RPMI7951 (cell line): ENCODE data around the gene BMPER. TPM values are rescaled to one million over a fixed set of nuclear protein-coding genes. Genes with fewer than 3 reads are reported as not detected.

Source experiments
- DNase-seq: peaks from one replicate; pipeline ENCODE4 v3.0.0-alpha.2; 2012; ENCODE audit warnings: low read depth
- total RNA-seq: library from RNA; depleted of rRNA; stranded (reverse); fragments of >200 nt; shearing (Covaris generic); gene quantifications from 2 replicates; pipeline ENCODE4 v1.2.3, GENCODE V29; 2014

BMPER gene
- total RNA-seq, 1 experiment from 2014 or later = 3.0 TPM

DNA sequence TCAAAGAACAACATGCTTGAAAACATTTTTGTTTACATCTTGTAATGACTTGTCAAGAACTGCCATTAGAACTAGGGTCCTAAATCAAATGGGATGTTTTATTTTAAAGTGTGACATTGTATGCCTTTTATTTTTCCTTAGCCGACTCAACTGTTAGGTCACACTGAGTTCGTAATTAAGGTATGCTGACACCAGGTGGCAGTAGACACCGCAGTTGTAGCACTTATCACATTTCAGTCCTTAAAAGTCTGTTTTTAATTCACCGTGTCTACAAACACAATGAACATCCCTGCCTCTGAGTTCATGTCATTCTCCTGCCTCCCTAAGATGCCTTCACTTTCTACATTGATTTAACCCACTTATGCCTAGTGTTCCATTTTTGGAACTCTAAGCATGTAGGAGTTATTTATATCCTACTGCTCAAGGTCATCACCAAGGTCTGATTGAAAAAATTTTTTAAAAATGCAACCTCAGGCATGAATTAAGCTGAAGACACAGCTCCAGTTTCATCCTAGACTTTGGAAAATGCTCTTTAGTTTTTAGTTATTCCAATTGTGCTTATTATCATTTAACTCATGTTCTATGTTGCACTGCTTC is 186.1 kb downstream of the BMPER start:
- peak; percentile 80 for DNase-seq

DNA sequence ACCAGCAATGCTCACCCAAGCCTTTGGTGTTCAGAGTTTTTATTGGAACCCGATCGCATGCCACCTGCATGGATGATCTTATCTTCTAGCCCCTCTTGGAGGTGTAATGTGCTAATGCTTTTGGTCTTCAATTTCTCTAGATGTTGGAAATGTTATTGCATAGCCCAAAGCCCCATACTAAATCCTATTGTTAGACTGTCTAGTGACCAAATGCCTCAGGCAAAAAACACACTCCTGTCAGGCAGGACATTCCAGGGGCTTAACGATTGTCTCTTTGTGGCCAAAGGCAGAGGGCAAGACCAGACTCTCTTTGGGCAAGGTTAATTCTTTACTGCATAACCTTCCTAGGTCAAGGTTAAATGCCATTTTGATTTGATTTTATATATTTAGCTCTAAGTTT is 187.9 kb downstream of the BMPER start:
- DNase-seq = peak; percentile 51

DNA sequence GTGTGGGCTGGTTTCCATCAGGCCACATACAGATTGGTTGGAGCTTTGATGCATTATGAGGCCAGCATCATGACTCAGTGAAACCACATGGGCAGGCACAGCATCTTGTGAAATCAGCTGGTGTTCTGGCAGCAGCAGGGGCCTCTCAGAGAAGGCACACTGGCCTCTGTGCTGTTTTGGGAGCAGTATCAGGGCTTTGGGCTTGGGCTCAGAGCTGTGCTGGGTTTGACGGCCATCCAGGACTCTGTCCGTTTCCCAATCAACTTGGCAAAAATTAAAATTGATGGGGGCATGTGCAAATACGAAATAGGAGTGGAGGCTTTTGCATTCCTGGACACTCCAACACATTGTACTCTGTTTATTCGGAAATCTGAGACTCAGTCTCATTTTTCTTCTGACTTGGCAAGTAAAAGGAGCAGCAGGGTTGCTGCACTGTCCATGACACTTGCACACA is 190.9 kb downstream of the BMPER start:
- DNase-seq = peak; percentile 95

DNA sequence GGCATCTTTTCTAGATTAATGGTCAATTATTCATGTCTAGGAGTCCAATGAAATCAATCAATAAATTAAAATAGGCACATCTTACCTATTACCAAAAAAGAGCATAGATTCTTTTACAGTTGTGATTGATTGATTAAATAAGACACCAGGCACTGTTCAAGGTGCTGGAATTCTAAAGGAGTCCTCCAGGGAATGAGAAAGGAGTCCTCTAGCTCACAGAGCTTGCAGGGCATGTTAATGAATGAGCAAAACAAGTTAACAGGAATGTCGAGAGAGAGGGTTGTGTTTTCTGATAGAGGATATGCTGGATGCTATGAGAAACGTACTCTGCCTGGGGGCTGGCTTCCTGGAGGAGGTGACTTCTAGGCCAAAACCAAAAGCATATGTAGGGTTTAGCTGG is 191.4 kb downstream of the BMPER start:
- no peak for DNase-seq

DNA sequence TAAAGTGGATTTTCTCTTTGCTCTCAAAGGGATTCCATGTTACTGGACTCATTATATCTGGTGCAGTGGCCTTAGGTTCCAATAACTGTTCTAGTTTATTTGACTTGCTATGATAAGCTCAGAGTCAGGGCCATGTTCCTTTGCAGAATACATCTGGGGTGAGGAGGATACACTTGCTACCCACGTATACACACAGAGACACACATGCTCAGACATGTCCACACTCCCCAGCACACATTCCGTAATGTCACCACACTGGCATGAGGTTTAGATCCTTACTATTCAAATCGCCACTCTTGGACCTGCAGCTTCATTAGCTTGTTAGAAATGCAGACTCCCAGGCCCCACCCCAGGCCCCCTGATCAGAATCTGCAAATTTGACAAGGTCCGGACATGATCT is 195.3 kb downstream of the BMPER start:
- DNase-seq = no peak

DNA sequence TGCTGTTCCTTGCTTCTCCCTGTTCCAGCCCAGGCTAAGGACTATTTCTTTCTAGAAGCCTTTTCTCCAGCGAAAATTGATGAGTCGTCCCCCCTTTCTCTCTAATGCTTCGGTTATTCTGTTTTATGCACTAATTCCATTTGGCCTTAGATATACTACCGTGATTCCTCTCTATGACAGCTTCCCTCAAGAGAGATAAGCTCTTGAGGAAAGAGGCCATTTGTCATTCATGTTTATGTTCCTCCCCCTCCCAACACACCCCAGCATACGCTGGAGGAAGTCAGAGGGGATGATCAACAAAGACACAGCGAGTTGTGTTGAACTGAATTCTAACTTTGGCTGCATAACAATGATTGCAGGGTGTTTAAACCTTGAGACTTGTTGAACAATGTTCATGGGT is 198.8 kb downstream of the BMPER start:
- no peak for DNase-seq

DNA sequence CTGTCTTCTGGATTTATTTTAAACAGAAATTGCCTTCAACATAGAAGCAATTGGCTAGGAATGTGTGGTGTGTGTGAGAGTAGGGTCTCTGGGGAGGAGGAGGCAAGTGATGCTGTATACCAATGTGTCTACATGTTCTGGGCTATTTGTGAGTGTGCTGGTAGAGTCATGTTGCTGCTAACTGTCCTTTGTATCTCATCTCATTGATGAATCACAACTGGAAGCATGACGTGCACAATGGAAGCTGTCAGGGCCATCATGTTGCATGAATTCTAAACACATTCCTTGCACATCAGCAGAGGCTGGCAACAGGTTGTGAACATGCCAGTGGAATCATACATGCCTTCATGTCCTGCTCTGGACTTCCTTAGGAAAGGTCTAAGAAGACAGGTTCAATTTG is 199.7 kb downstream of the BMPER start:
- no peak for DNase-seq

DNA sequence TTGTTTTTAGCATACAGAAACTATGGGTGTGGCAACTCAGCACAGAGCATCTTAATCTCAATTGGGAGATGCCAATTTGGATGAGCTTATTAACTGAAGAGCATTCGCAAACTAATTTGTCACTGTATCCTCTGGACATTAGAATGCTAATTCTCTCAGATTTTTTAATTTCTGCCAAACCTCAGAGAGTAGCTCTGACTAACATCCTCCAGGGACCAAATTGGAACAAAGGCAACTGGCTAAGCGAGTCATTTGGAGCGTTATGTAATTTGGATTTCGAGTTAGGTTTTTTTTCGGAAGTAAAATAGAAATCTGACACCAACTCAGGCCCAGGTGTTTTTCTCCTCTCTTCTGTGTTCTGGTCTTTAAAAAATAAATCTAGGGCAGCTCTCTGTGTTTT is 201.9 kb downstream of the BMPER start:
- DNase-seq = peak; percentile 80

DNA sequence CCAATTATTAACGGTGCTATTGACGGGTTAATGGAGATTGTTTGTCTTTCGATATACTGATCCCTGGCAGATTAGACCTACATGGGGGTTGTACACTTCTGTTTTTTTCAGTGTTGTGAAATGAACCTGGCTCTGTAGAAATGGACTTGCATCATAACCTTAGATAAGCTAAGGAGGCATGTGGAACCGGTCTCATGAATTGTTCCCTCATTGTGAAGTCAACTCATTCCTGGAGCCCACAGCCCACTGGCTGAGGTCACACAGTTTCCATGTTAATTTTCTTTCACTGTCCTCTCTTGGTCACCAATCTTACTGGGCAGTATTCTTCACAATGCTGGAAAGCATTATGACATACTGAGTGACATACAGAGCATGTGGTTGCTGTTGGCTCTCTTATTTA is 202.8 kb downstream of the BMPER start:
- DNase-seq = peak; percentile 27

DNA sequence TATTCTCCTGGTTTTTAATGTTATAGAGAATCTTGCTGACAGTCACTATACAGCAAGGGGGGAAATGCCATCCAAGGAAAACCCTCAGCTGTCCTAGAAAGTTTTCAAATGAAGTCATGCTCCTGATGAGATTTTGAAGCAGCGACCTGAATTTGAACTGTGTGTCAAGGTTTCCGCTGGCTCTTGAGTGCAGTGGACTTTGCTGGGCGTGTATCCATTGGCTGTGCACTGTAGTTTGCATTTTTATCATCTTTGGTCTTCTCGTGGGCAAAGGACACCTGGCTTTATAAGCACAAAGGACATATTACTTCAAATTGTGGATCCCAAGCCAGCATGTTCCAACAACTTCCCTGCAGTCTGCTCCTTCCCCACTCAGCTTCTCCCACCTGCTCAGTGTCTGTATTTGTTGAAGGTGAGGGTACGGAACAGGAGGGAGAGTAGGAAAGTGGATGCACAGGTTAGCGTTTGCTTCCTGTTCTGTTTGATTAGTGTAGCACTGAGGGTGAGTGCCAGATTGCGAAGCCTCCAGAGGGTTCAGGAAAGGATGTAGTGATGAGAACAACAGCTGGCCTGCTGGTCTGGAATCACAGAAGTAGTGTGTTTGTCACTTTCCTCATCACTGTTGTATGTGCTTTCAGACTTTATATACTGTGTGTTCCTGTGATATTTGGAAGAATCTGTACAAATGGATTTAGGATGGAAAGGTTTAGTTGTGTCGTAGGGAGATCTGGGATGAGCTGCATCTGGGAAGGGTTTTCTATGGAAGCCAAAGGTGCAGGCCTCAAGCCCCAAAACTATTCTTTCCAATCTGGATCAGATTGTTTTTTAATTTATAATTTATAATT is 204.8 kb downstream of the BMPER start:
- DNase-seq = no peak

DNA sequence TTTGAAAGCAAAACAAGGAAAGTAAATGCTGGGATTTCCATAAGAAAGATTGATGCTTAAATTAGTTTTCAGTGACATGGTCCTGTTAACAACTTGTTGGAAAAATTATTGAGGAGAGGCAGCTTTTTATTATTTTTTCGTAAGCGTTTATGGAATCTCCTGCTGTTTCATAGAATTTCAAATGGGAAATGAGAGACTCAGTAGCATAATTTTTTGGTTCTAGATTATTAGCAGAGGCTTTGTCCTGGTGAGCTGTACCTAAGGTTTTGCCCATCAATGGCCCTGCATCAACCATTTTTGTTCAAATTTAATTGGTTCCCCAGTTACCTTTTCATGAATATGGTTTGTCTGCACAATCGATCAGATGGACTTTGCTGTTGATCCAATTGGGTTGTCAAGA is 205.7 kb downstream of the BMPER start:
- no peak for DNase-seq

DNA sequence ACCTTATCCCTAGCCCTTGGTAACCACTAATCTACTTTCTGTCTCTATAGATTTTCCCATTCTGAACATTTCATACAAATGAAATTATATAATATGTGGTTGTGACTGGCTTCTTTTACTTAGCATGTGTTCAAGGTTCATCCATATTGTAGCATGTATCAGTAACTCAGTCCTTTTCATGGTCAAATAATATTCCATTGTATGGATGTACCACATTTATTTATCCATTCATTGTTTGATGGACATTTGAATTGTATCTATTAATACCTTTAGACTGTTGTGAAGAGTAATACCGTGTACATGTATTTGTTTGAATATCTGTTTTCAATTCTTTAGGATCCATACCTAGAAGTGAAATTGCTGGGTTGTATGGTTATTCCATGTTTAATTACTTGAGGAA is 210.2 kb downstream of the BMPER start:
- DNase-seq = no peak

DNA sequence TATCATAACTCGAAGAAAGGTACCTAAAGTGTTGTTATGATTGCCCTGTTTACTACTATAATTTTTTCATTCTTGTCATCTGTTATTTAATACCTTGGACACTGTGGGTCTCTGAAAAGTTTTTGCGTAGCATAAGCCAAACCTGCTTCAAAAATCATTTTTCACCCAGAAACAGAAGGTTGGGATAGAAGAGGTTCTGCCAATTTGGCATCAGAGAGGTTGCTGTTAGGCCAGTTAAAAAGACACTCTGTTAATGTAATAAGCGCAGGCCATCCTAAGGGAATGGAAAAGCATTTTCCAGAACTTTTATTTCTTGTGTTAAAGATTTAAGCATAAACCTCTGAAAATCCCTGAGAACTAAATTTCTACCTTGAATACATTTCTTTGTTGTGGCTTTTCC is 212.2 kb downstream of the BMPER start:
- no peak for DNase-seq

DNA sequence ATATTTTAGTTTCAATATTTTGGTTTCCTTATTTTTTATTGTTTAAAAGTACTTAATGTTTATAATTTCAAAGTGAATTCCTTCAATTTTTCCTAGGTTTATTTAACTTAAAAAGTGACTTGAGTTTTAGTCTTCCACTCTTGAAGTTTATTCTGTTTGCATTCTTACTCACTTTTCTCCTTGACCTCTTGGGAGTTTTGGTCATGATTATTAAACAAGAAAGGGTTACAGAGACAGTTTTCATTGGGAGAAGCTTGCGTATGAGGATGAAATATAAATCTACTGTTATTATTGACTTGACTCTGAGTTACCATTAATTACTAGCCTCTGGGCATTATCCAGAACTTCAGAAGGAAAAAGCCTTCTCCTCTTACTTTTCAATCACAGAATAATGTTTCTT is 216.0 kb downstream of the BMPER start:
- DNase-seq = no peak

DNA sequence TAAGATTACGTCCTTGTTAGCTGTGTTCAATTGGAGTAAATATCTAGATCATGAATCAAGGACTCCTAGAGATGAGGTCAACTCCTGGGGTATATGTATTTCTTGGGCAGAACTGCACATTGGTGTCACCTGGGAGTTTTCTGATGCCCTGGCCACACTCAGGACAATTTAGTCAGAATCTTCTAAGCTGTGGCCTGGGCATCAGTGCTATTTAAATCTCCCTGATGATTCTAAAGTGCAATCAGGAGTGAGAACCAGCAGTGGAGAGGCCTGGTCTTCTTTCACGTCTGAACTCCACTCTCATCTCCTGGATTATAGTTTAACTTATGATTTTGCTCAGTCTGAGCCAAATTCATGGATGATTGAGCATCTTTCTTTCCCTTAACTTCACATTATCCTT is 218.0 kb downstream of the BMPER start:
- DNase-seq = no peak

DNA sequence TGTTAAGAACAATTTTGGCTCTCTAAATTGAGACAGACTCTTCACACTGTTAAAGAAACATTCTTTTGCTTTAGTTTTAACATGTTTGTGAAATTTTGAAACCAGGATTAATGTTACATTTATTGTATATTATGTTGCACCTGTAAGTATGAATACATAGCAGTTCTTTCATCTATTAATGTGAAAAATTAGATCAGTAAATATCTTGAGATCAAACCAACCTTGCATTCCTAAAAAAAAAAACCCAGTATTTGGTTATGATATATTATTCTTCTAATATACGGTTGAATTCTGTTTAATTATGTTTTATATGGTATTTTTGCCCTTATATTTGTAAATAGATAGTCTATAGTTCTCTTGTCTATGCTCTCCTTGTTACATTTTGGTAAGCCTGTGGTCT is 219.4 kb downstream of the BMPER start:
- no peak for DNase-seq

DNA sequence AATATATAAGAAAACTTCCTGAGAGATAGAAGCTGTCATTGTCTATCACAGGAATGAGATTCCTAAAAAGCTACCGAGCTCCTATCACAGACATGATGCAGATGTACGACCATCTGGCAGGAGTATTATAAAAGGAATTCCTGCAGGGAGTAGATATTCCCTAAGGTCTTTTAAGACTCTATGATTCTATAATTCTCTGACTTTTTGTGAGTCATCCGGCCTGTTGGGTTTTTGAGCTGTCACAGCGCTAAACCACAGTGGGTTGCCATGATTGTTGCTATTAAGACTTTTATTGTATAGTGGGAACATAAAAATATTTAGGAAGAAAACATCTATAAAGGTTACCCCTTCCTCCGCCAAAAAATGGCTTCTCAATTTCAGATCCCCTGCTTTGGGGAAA is 223.4 kb downstream of the BMPER start:
- DNase-seq = peak; percentile 97

DNA sequence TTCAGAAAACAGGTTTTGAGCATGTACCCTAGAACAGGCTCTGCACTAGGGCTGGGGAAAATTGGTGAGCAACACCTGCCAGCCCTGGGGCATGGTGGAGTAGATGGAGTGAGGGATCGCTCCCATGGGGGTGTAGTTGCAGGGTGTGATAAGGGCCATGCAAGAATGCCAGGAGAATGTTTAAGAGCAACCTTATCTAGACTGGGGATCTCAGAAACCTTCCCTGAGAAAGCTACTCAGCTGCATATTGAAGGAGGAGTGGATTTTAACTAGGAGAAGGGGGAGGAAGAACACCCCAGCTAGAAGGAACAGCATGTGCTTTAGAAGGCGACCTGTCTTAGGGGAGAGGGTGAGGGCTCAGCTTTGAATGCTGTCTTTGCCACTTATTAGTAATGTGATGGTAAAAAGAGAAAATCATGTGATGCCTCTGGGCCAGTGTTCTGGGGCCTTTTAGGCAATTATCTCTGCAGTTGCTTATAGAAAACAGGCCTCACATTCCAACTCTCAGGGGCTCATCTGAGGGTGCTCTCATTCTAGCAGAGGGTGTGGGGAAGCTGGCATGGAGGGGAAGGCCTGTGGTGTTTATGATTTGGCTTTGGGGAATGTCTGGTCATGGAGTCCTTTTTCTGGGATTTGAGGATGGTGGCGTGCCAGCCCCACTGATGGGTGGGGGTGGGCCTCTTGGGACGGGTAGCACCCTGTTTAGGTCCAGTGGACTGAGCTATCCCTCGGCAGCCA is 225.4 kb downstream of the BMPER start:
- DNase-seq = peak; percentile 89

DNA sequence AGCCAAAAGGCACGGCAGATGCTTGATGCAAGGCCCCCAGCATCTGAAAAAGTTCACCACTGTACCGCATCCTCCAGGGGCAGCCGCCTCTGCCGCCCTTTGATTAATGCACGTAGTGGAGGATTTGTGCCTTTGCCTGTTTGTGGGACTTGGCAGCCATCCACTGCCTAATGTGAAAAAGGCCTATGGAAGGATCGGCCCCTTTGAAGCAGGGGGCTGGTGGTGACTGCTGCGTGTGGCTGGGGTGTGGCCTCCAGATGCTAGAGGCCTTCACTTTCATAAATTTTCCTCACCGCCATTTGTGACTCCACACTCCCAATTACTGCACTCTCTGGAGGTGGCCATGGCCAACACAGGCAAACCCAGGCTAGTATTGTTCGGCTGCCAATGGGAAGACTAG is 226.0 kb downstream of the BMPER start:
- peak; percentile 98 for DNase-seq

DNA sequence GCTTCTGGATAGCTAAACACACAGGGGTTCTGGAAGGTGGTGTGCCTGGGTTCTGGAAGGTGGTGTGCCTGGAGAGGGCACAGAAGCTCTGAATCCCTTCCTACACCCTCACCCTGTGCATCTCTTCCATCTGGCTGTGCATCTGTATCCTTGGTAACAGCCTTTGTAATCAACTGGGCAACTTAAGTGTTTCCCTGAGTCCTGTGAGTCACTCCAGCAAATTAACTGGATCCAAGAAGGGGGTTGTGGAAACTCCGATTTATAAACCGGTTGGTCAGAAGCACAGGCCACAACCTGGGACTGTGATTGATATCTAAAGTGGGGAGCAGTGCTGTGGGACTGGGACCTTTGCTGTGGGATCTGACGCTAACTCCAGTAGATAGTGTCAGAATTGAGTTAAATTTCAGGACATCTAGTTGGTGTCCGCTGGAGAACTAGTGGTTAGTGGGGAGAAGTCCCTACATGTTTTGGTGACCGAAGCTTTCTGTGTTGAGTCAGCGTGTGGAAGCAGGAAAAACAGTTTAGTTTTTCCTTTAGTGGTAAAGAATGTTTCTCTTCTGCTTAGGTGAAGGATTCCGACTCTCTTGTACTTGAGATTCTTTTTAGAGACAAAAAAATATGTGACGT is 228.1 kb downstream of the BMPER start:
- DNase-seq = peak; percentile 98

DNA sequence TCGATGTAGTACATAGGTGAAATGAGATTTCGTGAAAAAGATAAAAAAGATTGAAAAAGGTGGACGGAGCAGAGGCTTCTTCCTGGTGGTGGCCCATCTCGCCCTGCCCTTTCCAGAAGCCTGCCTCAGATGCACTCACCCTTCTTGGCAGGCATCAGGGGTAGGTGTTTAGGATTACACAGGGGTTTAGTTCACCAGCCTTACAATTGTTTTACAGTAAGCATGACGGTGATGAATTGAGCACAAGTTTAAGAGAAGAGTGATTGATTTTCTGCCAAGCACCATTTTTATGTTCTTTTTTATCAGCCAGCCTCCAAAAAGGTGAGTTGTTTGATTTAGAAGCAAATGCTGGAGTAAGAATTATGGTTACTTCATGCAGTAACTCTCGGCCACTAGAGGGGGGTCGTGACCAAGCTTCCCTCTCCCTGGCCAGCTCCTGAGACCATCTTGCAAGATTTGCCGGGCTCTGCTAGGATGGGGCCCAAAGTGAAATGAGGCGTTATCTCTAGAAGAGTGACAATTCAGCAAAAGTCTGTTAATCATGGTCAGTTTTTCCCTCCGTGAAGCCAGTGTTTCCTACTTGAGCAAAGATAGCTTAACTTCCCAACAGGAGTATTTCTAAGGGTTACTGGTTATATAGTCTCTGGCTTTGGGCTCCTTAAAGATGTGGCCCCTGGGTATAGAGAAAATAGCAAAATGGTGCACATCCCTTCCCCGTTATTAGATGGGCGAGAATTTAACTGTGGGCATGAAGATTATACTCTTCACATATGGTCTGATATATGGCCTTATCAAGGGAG is 228.8 kb downstream of the BMPER start:
- peak; percentile 87 for DNase-seq

DNA sequence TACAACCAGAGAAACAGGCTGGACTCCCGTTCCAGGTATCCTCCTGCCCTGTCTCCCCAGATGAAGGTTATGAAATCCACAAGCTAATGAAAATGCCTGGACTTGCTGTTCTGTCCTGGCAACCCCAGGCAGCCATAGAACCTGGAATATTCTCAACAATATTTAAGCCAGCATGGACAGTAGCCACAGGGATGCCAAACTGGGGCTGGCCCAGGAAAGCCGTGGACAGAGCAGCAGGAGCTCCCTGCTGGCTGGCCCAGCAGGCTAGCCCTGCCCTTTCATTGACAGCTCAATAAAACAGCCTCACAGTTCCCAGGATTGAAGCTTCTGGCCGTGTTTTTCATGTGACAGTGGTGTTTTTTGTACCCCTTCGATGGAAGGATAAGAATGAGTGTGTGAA is 230.6 kb downstream of the BMPER start:
- DNase-seq = no peak
